Activated CD8-positive, alpha-beta memory T cell treated with anti-CD3 and anti-CD28 coated beads, Interleukin-2, amount 50 U/mL, for 4 hours (primary cell): Measurements from ENCODE around the gene CCL26.
"Not testable (repeated sequence)": the region's sequence is repeated elsewhere in the genome, so short reads cannot be mapped to it uniquely, and the experiment has no call there.

Source experiments
- DNase-seq: peaks from one replicate; pipeline ENCODE4 v3.0.0-alpha.2; 2020

The CCL26 gene

DNA sequence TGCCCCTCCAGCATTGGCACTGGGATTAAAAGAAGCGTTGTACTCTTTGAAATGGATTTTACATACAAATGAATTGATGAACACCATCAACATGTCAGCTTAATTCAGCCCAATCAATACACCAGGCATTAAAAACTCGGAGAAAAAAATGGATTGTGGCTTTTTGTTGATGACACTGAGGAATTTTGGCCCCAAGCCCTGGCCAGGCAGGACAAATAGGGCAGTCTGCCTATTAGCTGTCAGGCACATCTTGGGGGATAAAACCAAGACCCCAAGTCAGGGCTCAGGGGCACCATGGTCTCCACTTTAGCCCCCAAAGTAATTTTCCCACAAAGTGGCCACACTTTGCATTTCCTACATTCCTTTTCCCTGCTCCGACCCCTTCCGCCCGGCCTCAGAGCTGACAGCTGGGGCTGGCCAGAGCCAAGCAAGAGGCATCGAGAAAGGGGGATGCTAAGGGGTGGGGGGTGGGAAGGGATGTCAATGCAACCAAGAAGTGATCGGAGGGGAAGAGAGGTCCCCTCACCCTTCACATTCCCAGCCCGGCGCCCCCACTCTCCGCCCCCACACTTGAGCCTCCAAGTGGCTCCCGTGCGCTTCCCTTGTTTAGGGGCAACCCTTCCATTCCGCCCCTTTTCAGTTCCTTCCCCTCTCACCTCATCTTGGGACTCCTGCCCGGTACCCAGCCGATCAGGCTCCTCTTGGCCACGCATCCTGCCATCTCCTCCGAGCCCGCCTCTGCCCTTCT is 34.0 kb downstream of the CCL26 start:
- DNase-seq = no peak

DNA sequence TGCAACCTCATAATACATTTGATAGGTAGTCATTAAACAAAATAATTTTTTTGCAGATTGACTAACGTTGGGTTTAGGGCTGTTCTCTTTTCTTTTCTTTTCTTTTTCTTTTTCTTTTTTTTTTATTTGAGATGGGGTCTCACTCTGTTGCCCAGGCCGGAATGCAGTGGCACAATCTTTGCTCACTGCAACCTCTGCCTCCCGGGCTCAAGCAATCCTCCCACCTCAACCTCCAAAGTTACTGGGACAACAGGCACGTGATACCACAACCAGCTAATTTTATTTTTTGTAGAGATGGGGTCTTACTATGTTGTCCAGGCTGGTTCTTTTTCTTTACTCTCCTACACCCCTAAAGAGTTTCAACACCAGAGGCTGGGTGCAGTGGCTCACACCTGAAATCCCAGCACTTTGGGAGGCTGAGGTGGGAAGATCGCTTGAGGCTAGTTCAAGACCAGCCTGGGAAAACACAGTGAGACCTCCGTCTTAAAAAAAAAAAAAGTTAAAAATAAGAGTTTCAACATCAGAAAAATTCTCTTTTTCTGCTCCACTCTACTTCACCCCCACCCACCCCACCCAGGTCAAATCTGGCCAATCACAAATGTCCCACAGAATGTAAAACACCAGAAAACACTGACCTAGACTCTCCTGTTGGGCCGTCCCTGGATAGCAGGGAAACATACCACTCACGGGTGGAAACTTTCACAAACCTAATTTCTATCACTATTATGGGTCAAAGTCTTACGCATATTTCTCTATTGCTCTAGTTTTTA is 36.2 kb downstream of the CCL26 start:
- DNase-seq = no peak

DNA sequence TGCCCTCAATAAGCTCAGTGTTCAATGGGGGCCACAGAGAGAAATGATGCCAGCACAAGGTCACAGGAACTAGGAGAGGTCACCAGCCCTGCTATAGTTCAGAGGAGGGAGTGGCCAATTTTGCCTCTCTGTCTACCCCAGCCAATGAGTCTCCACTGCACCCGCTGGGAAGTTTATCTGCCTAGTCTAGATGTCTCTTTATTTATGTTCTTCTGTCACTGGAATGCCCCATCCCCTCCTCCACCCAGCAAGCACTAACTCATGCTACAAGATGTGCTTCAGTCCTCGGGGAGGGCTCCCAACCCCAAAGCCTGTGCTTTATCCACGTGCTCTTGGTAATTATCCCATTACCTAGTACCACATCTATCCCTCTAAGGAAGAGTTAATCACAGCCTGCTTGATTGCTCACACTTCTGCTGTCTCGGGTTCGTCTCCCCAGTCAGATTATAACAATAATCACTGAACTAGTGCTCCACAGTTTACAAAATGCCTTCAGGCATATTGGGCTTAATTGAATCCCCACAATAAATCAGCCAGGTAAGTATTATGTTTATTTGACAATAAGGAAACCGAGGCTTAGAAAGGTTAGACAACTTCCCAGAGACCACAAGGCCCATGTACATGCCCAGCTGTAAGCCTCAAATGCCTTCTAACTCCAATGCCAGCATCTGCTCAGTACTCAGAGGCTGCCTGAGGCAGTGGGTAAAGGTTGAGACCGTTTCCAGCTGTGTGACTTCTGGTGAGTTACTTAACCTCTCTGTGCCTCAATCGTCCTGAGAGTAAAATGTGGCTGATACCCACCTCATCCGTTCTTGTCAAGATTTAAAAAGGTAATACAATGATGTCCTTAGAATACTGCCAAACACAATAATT is 37.2 kb downstream of the CCL26 start:
- DNase-seq = no peak

DNA sequence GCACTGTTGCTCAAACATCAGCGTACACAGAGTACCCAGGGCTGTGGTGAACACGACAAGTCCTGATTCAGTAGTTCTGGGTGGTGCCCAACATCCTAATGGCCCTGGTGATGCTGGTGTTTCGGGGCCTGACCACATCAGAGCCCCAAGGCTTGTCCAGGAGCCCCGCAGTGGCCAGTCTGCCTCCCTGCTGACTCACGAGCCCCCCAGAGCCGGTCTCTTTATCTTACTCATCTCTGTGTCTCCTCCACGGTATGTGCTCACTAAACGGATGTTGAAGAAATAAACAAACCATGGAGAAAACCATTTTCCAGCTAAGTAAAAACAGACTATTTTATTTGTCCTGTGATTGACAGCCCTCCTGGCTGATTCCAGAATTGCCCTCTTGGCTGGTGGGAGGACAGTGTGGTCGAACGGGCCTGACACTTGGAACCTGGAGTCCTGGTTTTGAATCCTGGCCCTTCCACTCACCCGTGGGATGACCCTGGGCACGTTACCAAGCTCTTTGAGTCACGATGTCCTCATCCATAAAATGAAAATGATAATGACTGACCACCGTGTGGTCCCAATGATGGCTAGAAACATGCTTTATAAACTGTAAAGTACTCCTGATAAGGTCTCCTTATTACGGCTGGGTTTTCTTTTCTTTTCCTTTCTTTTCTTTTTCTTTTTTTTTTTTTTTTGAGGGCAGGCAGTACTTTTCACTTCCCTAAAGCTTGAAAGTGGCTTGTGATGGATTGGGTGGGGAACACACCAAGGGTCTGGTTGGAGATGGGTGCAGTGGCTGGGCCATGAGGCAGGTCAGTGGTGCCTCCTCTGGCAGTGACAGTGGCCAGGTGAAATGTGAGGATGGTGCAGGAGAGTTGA is 39.0 kb downstream of the CCL26 start:
- no peak for DNase-seq

DNA sequence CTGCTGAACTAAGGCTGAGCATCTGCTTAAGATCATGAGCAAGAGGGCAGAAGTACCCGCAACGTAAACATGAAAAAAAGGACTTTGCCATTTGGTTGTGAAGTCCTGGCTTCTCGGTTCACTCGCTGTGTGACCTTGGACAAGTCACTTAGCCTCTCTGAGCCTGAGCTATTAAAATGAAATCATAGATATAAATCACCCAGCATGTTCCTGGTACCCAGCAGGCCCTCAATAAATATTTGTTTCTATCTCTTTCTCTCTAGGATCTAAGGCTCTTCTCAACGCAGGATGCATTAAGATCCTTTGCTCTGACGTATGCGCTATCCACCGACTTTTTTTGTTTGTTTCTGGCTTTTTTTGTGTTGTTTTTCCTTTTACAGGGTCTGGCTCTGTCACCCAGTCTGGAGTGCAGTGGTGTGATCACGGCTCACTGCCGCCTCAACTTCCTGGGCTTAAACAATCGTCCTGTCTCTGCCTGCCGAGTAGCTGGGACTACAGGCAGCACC is 39.9 kb downstream of the CCL26 start:
- no peak for DNase-seq

DNA sequence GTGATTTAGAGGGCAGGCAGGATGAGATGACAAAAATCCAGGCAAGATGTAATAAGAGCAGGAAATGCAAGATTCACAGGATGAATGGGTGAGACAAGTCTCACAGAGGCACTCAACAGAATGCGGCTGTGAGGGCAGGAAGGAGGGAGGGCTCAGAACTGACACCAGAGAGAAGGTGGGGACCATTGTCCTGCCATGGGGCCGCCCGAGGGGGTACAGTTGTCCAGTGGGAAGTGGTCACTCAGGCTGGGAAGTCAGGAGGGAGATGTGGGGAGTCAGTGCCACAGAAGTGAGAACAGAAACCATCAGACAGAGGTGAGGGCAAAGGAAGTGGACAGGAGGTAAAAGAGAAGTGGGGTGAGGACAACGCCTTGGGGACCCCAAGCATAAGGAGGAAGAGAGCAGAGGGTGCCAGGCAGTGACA is 42.1 kb downstream of the CCL26 start:
- no peak for DNase-seq

DNA sequence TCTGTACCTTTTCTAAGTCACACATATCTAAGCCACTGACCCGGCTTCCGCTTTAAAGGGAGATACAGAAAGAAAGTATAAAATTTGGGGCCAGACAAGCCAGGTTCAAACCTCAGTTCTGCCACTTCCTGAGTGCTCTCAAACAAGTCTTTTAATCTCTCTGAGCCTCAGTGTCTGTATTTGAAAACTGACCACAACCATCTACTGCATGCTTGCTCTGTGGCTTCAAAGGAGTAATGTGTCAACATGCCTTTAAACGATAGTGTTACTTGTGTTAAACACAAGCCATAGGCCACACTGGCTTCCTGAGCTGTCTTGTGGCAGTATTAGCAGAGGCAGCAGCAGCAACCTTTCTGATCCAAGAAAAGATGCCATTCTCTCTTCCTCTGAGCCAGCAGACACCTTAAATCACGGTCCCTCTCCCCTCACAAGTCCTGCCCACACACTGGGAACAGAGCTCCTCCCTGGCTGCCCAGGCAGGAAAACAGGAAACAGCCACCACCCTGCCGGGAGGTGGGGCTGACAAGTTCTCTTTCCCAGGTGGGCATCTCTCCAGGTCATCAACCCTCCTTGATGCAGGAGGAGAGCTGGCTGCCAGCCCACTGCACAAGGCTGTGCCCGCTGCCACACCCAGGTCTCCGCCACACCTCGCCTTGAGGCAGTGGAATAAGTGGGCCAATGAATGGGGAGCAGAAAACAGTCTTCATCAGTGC is 44.0 kb downstream of the CCL26 start:
- DNase-seq = no peak

DNA sequence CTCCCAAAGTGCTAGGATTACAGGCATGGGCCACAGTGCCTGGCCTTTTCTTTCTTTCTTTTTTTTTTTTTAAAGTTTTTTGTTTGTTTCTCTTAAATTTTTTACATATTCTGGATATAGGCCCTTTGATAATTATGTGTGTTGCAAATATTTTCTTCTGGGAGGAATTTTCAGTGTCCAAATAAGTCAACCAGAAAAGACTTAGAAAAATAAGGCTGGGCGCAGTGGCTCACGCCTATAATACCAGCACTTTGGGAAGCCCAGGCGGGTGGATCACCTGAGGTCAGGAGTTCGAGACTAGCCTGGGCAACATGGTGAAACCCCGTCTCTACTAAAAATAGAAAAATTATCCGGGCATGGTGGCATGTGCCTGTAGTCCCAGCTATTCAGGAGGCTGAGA is 44.7 kb downstream of the CCL26 start:
- not testable (repeated sequence) for DNase-seq

DNA sequence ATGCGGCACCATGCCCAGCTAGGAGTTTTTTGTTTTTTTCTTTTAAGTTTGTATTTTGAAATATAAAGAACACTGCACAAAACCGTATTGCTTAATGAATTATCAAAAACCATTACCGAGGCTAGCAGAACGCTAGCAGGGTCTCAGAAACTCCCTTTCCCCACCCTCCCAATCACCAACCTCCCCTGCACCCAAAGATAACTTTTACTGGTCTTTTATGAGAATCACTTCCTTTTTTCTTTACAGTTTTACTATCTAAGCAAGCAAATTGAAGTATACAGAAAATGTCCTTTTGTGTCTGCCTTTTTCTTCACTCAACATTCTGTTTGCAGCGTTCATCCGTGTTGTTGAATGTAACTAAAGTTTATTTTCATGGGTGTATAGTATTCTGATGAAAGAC is 46.7 kb downstream of the CCL26 start:
- no peak for DNase-seq

DNA sequence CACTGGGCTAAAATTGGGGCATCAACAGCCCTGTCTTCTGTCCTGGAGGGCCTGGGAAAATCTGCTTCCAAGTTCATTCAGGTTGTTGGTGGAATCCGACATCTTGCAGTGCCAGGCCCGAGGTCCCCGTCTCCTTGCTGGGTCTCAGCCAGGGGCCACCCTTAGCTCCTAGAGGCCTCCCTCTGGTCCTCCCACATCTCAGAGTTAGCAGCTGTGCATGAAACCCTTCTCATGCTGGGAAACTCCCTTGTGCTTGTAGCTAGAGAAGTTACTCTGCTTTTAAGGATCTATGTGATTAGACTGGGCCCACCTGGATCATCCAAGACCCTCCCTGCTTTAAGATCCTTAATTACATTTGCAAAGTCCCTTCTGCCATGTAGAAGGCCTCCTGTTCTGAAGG is 48.6 kb downstream of the CCL26 start:
- DNase-seq = no peak

DNA sequence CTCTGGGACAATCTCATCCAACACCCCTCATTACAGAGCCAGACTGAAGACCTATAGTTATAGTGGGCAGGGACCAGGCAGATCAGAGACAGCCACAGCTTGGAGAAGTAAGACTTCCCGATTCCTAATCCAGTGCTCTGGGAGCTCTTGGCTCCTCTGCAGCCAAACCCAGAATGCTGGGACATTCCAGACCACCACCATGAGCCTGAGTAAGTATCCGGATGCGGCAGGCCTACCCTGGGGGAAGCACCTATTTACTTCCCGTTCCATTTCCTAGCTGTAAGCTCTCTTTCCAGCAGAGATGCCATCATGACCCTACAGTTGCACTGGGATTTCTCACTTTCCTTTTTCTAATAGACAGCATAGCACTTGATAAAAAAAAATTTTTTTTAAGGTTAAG is 49.6 kb downstream of the CCL26 start:
- no peak for DNase-seq

DNA sequence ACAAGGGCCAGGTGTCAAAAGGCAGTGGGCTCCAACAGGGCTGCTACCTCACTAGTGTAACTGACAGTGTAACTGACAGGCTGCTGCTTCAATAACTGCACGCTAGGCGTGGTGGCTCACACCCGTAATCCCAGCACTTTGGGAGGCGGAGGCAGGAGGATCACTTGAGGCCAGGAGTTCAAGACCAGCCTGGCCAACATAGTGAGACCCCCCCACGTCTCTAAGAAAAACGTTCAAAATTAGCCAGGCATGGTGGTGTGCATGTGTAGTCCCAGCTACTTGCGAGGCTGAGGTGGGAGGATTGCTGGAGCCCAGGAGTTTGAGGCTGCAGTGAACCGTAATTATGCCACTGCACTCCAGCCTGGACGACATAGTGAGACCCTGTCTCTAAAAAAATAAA is 50.1 kb downstream of the CCL26 start:
- DNase-seq = not testable (repeated sequence)

DNA sequence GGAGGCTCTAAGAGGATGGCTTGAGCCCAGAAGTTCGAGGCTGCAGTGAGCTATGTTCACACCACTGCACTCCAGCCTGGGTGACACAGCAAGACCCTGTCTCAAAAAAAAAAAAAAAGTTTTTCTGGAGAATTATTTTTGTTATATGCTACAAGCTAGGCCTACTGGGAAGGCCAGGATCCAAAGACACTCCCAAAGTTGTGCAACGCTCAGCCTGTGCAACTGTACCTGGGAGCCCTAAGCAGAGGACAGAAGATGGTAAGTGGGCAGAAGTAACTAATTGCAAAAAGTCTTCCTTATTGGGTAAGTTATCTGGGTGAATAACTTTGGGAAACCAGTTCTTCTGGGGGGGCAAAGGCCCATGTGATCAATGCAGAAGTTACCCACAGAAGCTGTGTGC is 50.6 kb downstream of the CCL26 start:
- DNase-seq = no peak

DNA sequence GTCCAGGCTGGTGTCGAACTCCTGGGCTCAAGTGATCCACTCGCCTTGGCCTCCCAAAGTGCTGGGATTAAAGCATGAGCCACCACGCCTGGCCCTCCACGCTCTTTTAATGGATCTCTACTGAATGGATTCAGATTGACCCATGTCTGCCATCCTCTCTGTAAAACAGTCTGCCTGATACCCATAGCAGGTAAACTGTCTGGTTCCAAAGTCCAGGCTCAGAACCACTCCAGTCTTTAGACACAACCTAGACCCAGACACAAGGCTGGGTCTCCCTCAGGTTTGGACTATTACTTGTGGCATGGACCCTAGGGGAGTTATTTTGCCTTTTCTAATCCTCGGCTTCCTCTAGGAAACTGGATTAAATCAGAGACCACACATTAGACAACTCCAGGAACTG is 52.4 kb downstream of the CCL26 start:
- DNase-seq = no peak
